ENCODE results near the gene ANKRD33B. TPM values are rescaled to one million over a fixed set of nuclear protein-coding genes. Genes with fewer than 3 reads are reported as not detected.

ANKRD33B gene
- total RNA-seq, 1 donor from 2014 or later, result 0.83 TPM

GRCh38 chr5:10689391-10690081 is 125.7 kb downstream of the ANKRD33B start:
- peaks cover 35% of the 10 kb centered on the region for H3K4me1 Mint-ChIP-seq (ENCODE audit: unreplicated experiment)
- TF ChIP-seq CTCF (IDR thresholded peaks at IDR 0.05), result peak; percentile 31
- no peak overlapping the region for H3K4me3 Mint-ChIP-seq (ENCODE audit: unreplicated experiment)
- peaks cover 13% of the 10 kb centered on the region for H3K9me3 Mint-ChIP-seq (ENCODE audit: unreplicated experiment)
- peaks cover 24% of the 10 kb centered on the region for H3K36me3 Mint-ChIP-seq (ENCODE audit: unreplicated experiment)
- H3K27ac Mint-ChIP-seq (ENCODE audit: unreplicated experiment), result peak overlapping the region; percentile 32
- DNase-seq (ENCODE audit: extremely low spot score, unreplicated experiment), result no peak
- H3K27me3 Mint-ChIP-seq (ENCODE audit: unreplicated experiment), result no peaks in the 10 kb centered on the region

- Mint-ChIP-seq H3K4me3 (ENCODE audit: unreplicated experiment) (no peak overlapping the region), H3K9me3 (ENCODE audit: unreplicated experiment) (peaks cover 13% of the 10 kb centered on the region), H3K27ac (ENCODE audit: unreplicated experiment) (no peak overlapping the region), H3K36me3 (ENCODE audit: unreplicated experiment) (peaks cover 22% of the 10 kb centered on the region), H3K4me1 (ENCODE audit: unreplicated experiment) (peaks cover 43% of the 10 kb centered on the region), H3K27me3 (ENCODE audit: unreplicated experiment) (no peaks in the 10 kb centered on the region)
- DNase-seq (ENCODE audit: extremely low spot score, unreplicated experiment), result no peak
- TF ChIP-seq CTCF (IDR thresholded peaks at IDR 0.05), result no peak
Observed at GRCh38 chr5:10690460-10691440, 126.9 kb downstream of the ANKRD33B start.

- Mint-ChIP-seq H3K27ac (ENCODE audit: unreplicated experiment) (peak overlapping the region; percentile 36), H3K4me1 (ENCODE audit: unreplicated experiment) (peaks cover 45% of the 10 kb centered on the region), H3K4me3 (ENCODE audit: unreplicated experiment) (no peak overlapping the region), H3K9me3 (ENCODE audit: unreplicated experiment) (peaks cover 4% of the 10 kb centered on the region), H3K36me3 (ENCODE audit: unreplicated experiment) (peaks cover 14% of the 10 kb centered on the region), H3K27me3 (ENCODE audit: unreplicated experiment) (no peaks in the 10 kb centered on the region)
- TF ChIP-seq CTCF (IDR thresholded peaks at IDR 0.05), result no peak
- DNase-seq (ENCODE audit: extremely low spot score, unreplicated experiment), result no peak
Observed at GRCh38 chr5:10691826-10692785, 128.2 kb downstream of the ANKRD33B start.

- H3K4me3 Mint-ChIP-seq (ENCODE audit: unreplicated experiment), result no peak overlapping the region
- peaks cover 51% of the 10 kb centered on the region for H3K4me1 Mint-ChIP-seq (ENCODE audit: unreplicated experiment)
- H3K36me3 Mint-ChIP-seq (ENCODE audit: unreplicated experiment), result peaks cover 3% of the 10 kb centered on the region
- peak; percentile 89 for DNase-seq (ENCODE audit: extremely low spot score, unreplicated experiment)
- peak; percentile 88 for TF ChIP-seq CTCF (IDR thresholded peaks at IDR 0.05)
- peak overlapping the region; percentile 12 for H3K27ac Mint-ChIP-seq (ENCODE audit: unreplicated experiment)
- H3K27me3 Mint-ChIP-seq (ENCODE audit: unreplicated experiment), result no peaks in the 10 kb centered on the region
- H3K9me3 Mint-ChIP-seq (ENCODE audit: unreplicated experiment), result no peaks in the 10 kb centered on the region
Observed at GRCh38 chr5:10695055-10695649, 131.3 kb downstream of the ANKRD33B start.

Data from osteocyte (in vitro differentiated cells).